DND-41 (cell line): ENCODE data around the gene ZNF780B.
A peak's percentile ranks its signal among the peaks of the same experiment; 100 is the strongest.

Source experiments
- ATAC-seq: fragments of 200-7000 bp; cut with Tn5 transposase; 3 replicates; pipeline ENCODE4 v1.9.1; 2021; ENCODE audit warnings: low read depth; ENCODE audit not compliant: insufficient read depth
- DNase-seq: peaks from one replicate; pipeline ENCODE4 v3.0.0-alpha.2; 2020
- H2AFZ ChIP-seq: 2 replicates; pipeline ENCODE4 v1.6.0; 2012; ENCODE audit warnings: low read depth, low read length
- H3K27ac ChIP-seq: 2 replicates; pipeline ENCODE4 v1.5.1; 2012; ENCODE audit warnings: low read length, inconsistent platforms
- H3K27me3 ChIP-seq: fragments of 200-600 bp; sonication (generic); 2 replicates; pipeline ENCODE4 v1.6.0; 2012; ENCODE audit warnings: low read length, mild to moderate bottlenecking, inconsistent platforms; ENCODE audit not compliant: insufficient read depth, poor library complexity
- H3K36me3 ChIP-seq: 2 replicates; pipeline ENCODE4 v1.5.1; 2012; ENCODE audit warnings: low read length, inconsistent platforms; ENCODE audit not compliant: insufficient read depth
- H3K4me1 ChIP-seq: 2 replicates; pipeline ENCODE4 v1.5.1; 2012; ENCODE audit warnings: mild to moderate bottlenecking, low read length; ENCODE audit not compliant: insufficient read depth
- H3K4me2 ChIP-seq: 2 replicates; pipeline ENCODE4 v1.6.0; 2012; ENCODE audit warnings: mild to moderate bottlenecking, moderate library complexity, low read length, inconsistent platforms; ENCODE audit not compliant: insufficient read depth
- H3K4me3 ChIP-seq, 2 experiments: fragments of 200-600 bp in 1 of 2; shearing (Covaris generic) in 1 of 2; 2 replicates each; pipeline ENCODE4 v1.5.1; 2012 to 2016; ENCODE audit warnings: inconsistent platforms in 2 of 2, low read length in 2 of 2, mild to moderate bottlenecking in 2 of 2, low read depth in 1 of 2, moderate library complexity in 1 of 2
- H3K79me2 ChIP-seq: 2 replicates; pipeline ENCODE4 v1.6.0; 2012; ENCODE audit warnings: low read length, inconsistent platforms; ENCODE audit not compliant: insufficient read depth
- H3K9ac ChIP-seq: 2 replicates; pipeline ENCODE4 v1.6.0; 2012; ENCODE audit warnings: low read depth, mild to moderate bottlenecking, inconsistent platforms, low read length, moderate library complexity
- H3K9me3 ChIP-seq: 2 replicates; pipeline ENCODE4 v1.5.1; 2012; ENCODE audit warnings: low read length, moderate library complexity, mild to moderate bottlenecking, inconsistent platforms; ENCODE audit not compliant: insufficient read depth, severe bottlenecking
- H4K20me1 ChIP-seq: 2 replicates; pipeline ENCODE4 v1.6.0; 2012; ENCODE audit warnings: low read length; ENCODE audit not compliant: insufficient read depth
- CTCF ChIP-seq: IDR thresholded peaks from 2 replicates; pipeline ENCODE4 v1.5.1; 2012; ENCODE audit warnings: borderline replicate concordance, low read length, moderate library complexity, mild to moderate bottlenecking; ENCODE audit not compliant: poor library complexity, severe bottlenecking; ENCODE audit errors: extremely low read depth
- EZH2 ChIP-seq: IDR thresholded peaks from 3 replicates; pipeline ENCODE4 v1.6.1; 2012; ENCODE audit warnings: borderline replicate concordance, low read depth, mild to moderate bottlenecking, moderate library complexity, low read length, inconsistent platforms; ENCODE audit not compliant: severe bottlenecking

ZNF780B gene

GRCh38 chr19:40056505-40056904 is 474 bp upstream of the ZNF780B start:
- peaks cover 13% of the 10 kb centered on the region for H3K9me3 ChIP-seq
- H2AFZ ChIP-seq: peak overlapping the region; percentile 88
- ATAC-seq: no peak
- peak overlapping the region; percentile 69 to 72 for H3K4me3 ChIP-seq
- peaks cover 36% of the 10 kb centered on the region for H3K4me1 ChIP-seq
- no peaks in the 10 kb centered on the region; the same call in 1 of the 2 replicates for H3K36me3 ChIP-seq
- H3K79me2 ChIP-seq: peaks cover 51% of the 10 kb centered on the region
- peak overlapping the region; percentile 65 for H3K9ac ChIP-seq
- H3K27ac ChIP-seq: peak overlapping the region; percentile 82
- DNase-seq: no peak
- no peaks in the 10 kb centered on the region for H3K27me3 ChIP-seq
- peak overlapping the region; percentile 90 for H3K4me2 ChIP-seq
- no peaks in the 10 kb centered on the region for H4K20me1 ChIP-seq
- TF ChIP-seq EZH2: no peak
- no peak for TF ChIP-seq CTCF

GRCh38 chr19:40055049-40055448 is 982 bp downstream of the ZNF780B start:
- peak overlapping the region; percentile 65 for H3K9ac ChIP-seq
- H3K79me2 ChIP-seq: peaks cover 66% of the 10 kb centered on the region
- peak overlapping the region; percentile 69 to 72 for H3K4me3 ChIP-seq
- no peaks in the 10 kb centered on the region for H3K27me3 ChIP-seq
- peaks cover 6% of the 10 kb centered on the region for H3K36me3 ChIP-seq
- peak overlapping the region; percentile 82 for H3K27ac ChIP-seq
- peak overlapping the region; percentile 88; the same call in 1 of the 2 replicates for H2AFZ ChIP-seq
- H3K4me2 ChIP-seq: peak overlapping the region; percentile 90
- ATAC-seq (no peak), DNase-seq (no peak)
- no peaks in the 10 kb centered on the region; the same call in 1 of the 2 replicates for H4K20me1 ChIP-seq
- TF ChIP-seq EZH2 (no peak), CTCF (no peak)
- peaks cover 36% of the 10 kb centered on the region for H3K4me1 ChIP-seq
- peaks cover 13% of the 10 kb centered on the region for H3K9me3 ChIP-seq

GRCh38 chr19:40054632-40055031 is 1.4 kb downstream of the ZNF780B start:
- Histone ChIP-seq H3K36me3 (peaks cover 7% of the 10 kb centered on the region), H3K4me3 (peak overlapping the region; percentile 69 to 72; a peak in 3 of 4 replicates), H3K4me2 (peak overlapping the region; percentile 90), H2AFZ (no peak overlapping the region), H3K9ac (peak overlapping the region; percentile 65; the same call in 1 of the 2 replicates), H3K9me3 (peaks cover 9% of the 10 kb centered on the region), H3K27me3 (no peaks in the 10 kb centered on the region), H3K27ac (no peak overlapping the region), H4K20me1 (no peaks in the 10 kb centered on the region; the same call in 1 of the 2 replicates), H3K79me2 (peaks cover 68% of the 10 kb centered on the region), H3K4me1 (peaks cover 36% of the 10 kb centered on the region)
- ATAC-seq (no peak), DNase-seq (no peak)
- TF ChIP-seq EZH2 (no peak), CTCF (no peak)
